Neuronal stem cell (in vitro differentiated cells): ENCODE measurements around the gene KAT2B.
"Not testable (repeated sequence)": the region's sequence is repeated elsewhere in the genome, so short reads cannot be mapped to it uniquely, and the experiment has no call there.

Source experiments
- DNase-seq: peaks from one replicate; pipeline ENCODE4 v3.0.0-alpha.2; 2013; ENCODE audit warnings: low spot score
- H2AFZ ChIP-seq: one replicate; pipeline ENCODE4 v1.6.1; 2013; ENCODE audit warnings: mild to moderate bottlenecking, low read length, inconsistent platforms
- H2AK5ac ChIP-seq: 2 replicates; pipeline ENCODE4 v1.6.1; 2013; ENCODE audit warnings: low read depth, mild to moderate bottlenecking, inconsistent platforms, low read length, moderate library complexity, mixed read lengths
- H2BK120ac ChIP-seq: 2 replicates; pipeline ENCODE4 v1.6.1; 2013; ENCODE audit warnings: low read depth, mild to moderate bottlenecking, inconsistent platforms, low read length, moderate library complexity, mixed read lengths
- H2BK12ac ChIP-seq: one replicate; pipeline ENCODE4 v1.6.1; 2013; ENCODE audit warnings: low read length, inconsistent platforms
- H2BK15ac ChIP-seq: 2 replicates; pipeline ENCODE4 v1.6.1; 2013; ENCODE audit warnings: mild to moderate bottlenecking, low read length, inconsistent platforms, mixed read lengths
- H2BK5ac ChIP-seq: one replicate; pipeline ENCODE4 v1.6.1; 2013; ENCODE audit warnings: inconsistent platforms, mild to moderate bottlenecking, low read length, moderate library complexity
- H3K14ac ChIP-seq: one replicate; pipeline ENCODE4 v1.6.1; 2013; ENCODE audit warnings: low read length, inconsistent platforms
- H3K18ac ChIP-seq: 2 replicates; pipeline ENCODE4 v1.6.1; 2013; ENCODE audit warnings: low read length, inconsistent platforms
- H3K23ac ChIP-seq: 2 replicates; pipeline ENCODE4 v1.6.1; 2013; ENCODE audit warnings: low read depth, mild to moderate bottlenecking, mixed read lengths, low read length, inconsistent platforms; ENCODE audit not compliant: poor library complexity
- H3K27ac ChIP-seq: replicated peaks from 3 replicates; pipeline ENCODE4 v1.5.1; 2013; ENCODE audit warnings: low read length, inconsistent platforms
- H3K27me3 ChIP-seq, 3 experiments: 2 replicates each; pipeline ENCODE4 v1.6.1; 2013; ENCODE audit warnings: low read length in 3 of 3, mild to moderate bottlenecking in 2 of 3, inconsistent platforms in 1 of 3, low read depth in 1 of 3, mixed read lengths in 1 of 3, moderate library complexity in 1 of 3; ENCODE audit not compliant: control insufficient read depth in 3 of 3, insufficient read depth in 3 of 3
- H3K36me3 ChIP-seq, 2 donors: replicated peaks in 1 of 2; 2 replicates each; pipeline ENCODE4 v1.6.1; 2013; ENCODE audit warnings: low read length in 2 of 2; ENCODE audit not compliant: control insufficient read depth in 2 of 2, insufficient read depth in 2 of 2
- H3K4ac ChIP-seq: 2 replicates; pipeline ENCODE4 v1.6.1; 2013; ENCODE audit warnings: inconsistent platforms, mild to moderate bottlenecking, low read length, moderate library complexity
- H3K4me1 ChIP-seq, 2 donors: 1 replicate in 1 of 2; 2 replicates in 1 of 2; pipeline ENCODE4 v1.6.1; 2013; ENCODE audit warnings: low read length in 2 of 2, low read depth in 1 of 2; ENCODE audit not compliant: control insufficient read depth in 2 of 2, insufficient read depth in 1 of 2
- H3K4me2 ChIP-seq: one replicate; pipeline ENCODE4 v1.6.1; 2013; ENCODE audit warnings: mild to moderate bottlenecking, low read length, inconsistent platforms; ENCODE audit not compliant: insufficient read depth, poor library complexity, severe bottlenecking
- H3K4me3 ChIP-seq, 2 donors: 2 replicates each; pipeline ENCODE4 v1.5.1; 2013; ENCODE audit warnings: low read length in 2 of 2, mild to moderate bottlenecking in 2 of 2, inconsistent platforms in 1 of 2, moderate library complexity in 1 of 2
- H3K79me1 ChIP-seq: one replicate; pipeline ENCODE4 v1.6.1; 2013; ENCODE audit warnings: low read depth, mild to moderate bottlenecking, inconsistent platforms, low read length, moderate library complexity
- H3K9ac ChIP-seq: one replicate; pipeline ENCODE4 v1.6.1; 2013; ENCODE audit warnings: mild to moderate bottlenecking, low read depth, low read length, inconsistent platforms; ENCODE audit not compliant: poor library complexity
- H3K9me3 ChIP-seq, 2 donors: replicated peaks in 1 of 2; 2 replicates each; pipeline versions ENCODE3 to v1.6.1; 2013; ENCODE audit warnings: low read length in 2 of 2, mild to moderate bottlenecking in 2 of 2, inconsistent platforms in 1 of 2, low read depth in 1 of 2, mixed read lengths in 1 of 2, moderate library complexity in 1 of 2; ENCODE audit not compliant: control insufficient read depth in 2 of 2, insufficient read depth in 1 of 2
- H4K8ac ChIP-seq: one replicate; pipeline ENCODE4 v1.6.1; 2013; ENCODE audit warnings: low read depth, mild to moderate bottlenecking, inconsistent platforms, low read length, moderate library complexity
- H4K91ac ChIP-seq: one replicate; pipeline ENCODE4 v1.6.1; 2013; ENCODE audit warnings: low read length, low read depth, mild to moderate bottlenecking, inconsistent platforms; ENCODE audit not compliant: poor library complexity
- WGBS, 2 donors: extraction: QIAGEN DNeasy Blood & Tissue Kit; methylation state at CpG; one replicate each; pipeline ENCODE4 v1.1.7; 2013; ENCODE audit warnings: missing lambda C conversion rate in 2 of 2, mixed read lengths in 1 of 2; ENCODE audit not compliant: insufficient read length in 2 of 2, insufficient replicate concordance in 1 of 2; ENCODE audit errors: extremely low coverage in 2 of 2; 5-methylcytosine and 5-hydroxymethylcytosine counted together

Gene KAT2B

GRCh38 chr3:20045141-20045540 is 4.9 kb downstream of the KAT2B start:
- H3K18ac ChIP-seq, H3K9ac ChIP-seq, H2AFZ ChIP-seq, H3K4me1 ChIP-seq, H3K4ac ChIP-seq, H4K91ac ChIP-seq, H3K14ac ChIP-seq, H2BK15ac ChIP-seq, H2BK12ac ChIP-seq, H2AK5ac ChIP-seq, H2BK5ac ChIP-seq, H3K79me1 ChIP-seq, H3K27me3 ChIP-seq, H2BK120ac ChIP-seq, H3K4me2 ChIP-seq, H3K27ac ChIP-seq, H3K36me3 ChIP-seq, H3K23ac ChIP-seq, H4K8ac ChIP-seq, DNase-seq, H3K9me3 ChIP-seq, H3K4me3 ChIP-seq: not testable (repeated sequence)
- WGBS, 2 donors = no CpG with 5 or more reads among the region's 3 CpGs

GRCh38 chr3:20046556-20046955 is 6.3 kb downstream of the KAT2B start:
- H3K4me3 ChIP-seq = no peak overlapping the region
- no peaks in the 10 kb centered on the region for H3K27me3 ChIP-seq
- no peak overlapping the region for H3K14ac ChIP-seq
- no peak overlapping the region for H2BK5ac ChIP-seq
- DNase-seq = no peak
- peaks cover 1% of the 10 kb centered on the region for H3K79me1 ChIP-seq
- H4K8ac ChIP-seq = no peak overlapping the region
- no CpG with 5 or more reads among the region's 1 CpG for WGBS, 2 donors
- H2BK12ac ChIP-seq = no peak overlapping the region
- H3K27ac ChIP-seq = no peak overlapping the region
- H2AK5ac ChIP-seq = no peak overlapping the region
- no peak overlapping the region for H3K4me2 ChIP-seq
- no peak overlapping the region for H3K4ac ChIP-seq
- no peaks in the 10 kb centered on the region for H3K36me3 ChIP-seq
- H3K23ac ChIP-seq = no peak overlapping the region
- no peaks in the 10 kb centered on the region for H3K9me3 ChIP-seq
- H3K9ac ChIP-seq = no peak overlapping the region
- H3K4me1 ChIP-seq = peaks cover 5 to 7% of the 10 kb centered on the region in 2 donors
- H2BK15ac ChIP-seq = no peak overlapping the region
- H2AFZ ChIP-seq = no peak overlapping the region
- no peak overlapping the region for H3K18ac ChIP-seq
- H2BK120ac ChIP-seq = no peak overlapping the region
- no peak overlapping the region for H4K91ac ChIP-seq

GRCh38 chr3:20047341-20047779 is 7.1 kb downstream of the KAT2B start:
- no peak overlapping the region for H2AK5ac ChIP-seq
- WGBS, 2 donors = no CpG with 5 or more reads among the region's 7 CpGs

GRCh38 chr3:20047976-20048883 is 8.0 kb downstream of the KAT2B start:
- no peak overlapping the region for H3K18ac ChIP-seq
- peaks cover 0 to 3% of the 10 kb centered on the region in 2 donors for H3K4me1 ChIP-seq
- no CpG with 5 or more reads among the region's 9 CpGs for WGBS, 2 donors
- H3K27ac ChIP-seq = no peak overlapping the region
- H3K4me3 ChIP-seq = no peak overlapping the region
- no peak overlapping the region for H2BK120ac ChIP-seq
- H3K23ac ChIP-seq = no peak overlapping the region
- H2BK5ac ChIP-seq = no peak overlapping the region
- H3K14ac ChIP-seq = no peak overlapping the region
- H2BK15ac ChIP-seq = no peak overlapping the region
- no peak overlapping the region for H2AFZ ChIP-seq
- H3K36me3 ChIP-seq = no peaks in the 10 kb centered on the region
- no peak overlapping the region for H2BK12ac ChIP-seq
- no peak overlapping the region for H4K91ac ChIP-seq
- no peak overlapping the region for H3K4me2 ChIP-seq
- no peak overlapping the region for H4K8ac ChIP-seq
- H3K9me3 ChIP-seq = no peaks in the 10 kb centered on the region
- H3K9ac ChIP-seq = no peak overlapping the region
- no peaks in the 10 kb centered on the region for H3K27me3 ChIP-seq
- DNase-seq = no peak
- H2AK5ac ChIP-seq = no peak overlapping the region
- H3K4ac ChIP-seq = no peak overlapping the region
- no peaks in the 10 kb centered on the region for H3K79me1 ChIP-seq

More at GRCh38 chr3:20047341-20047779, 7.1 kb downstream of the KAT2B start:
- no peaks in the 10 kb centered on the region for H3K27me3 ChIP-seq
- H3K9me3 ChIP-seq = no peaks in the 10 kb centered on the region
- H3K14ac ChIP-seq = no peak overlapping the region
- H3K36me3 ChIP-seq = no peaks in the 10 kb centered on the region
- H4K8ac ChIP-seq = no peak overlapping the region
- no peak overlapping the region for H3K23ac ChIP-seq
- no peak overlapping the region for H4K91ac ChIP-seq
- no peaks in the 10 kb centered on the region for H3K79me1 ChIP-seq
- H2BK120ac ChIP-seq = no peak overlapping the region
- H3K27ac ChIP-seq = no peak overlapping the region
- DNase-seq = no peak
- no peak overlapping the region for H3K4ac ChIP-seq
- no peak overlapping the region for H2AFZ ChIP-seq
- peaks cover 0 to 3% of the 10 kb centered on the region in 2 donors for H3K4me1 ChIP-seq
- H2BK5ac ChIP-seq = no peak overlapping the region
- no peak overlapping the region for H2BK15ac ChIP-seq
- H3K9ac ChIP-seq = no peak overlapping the region
- H3K18ac ChIP-seq = no peak overlapping the region
- H2BK12ac ChIP-seq = no peak overlapping the region
- H3K4me3 ChIP-seq = no peak overlapping the region
- H3K4me2 ChIP-seq = no peak overlapping the region
